GM18520 (cell line): Measurements from ENCODE around the gene DDOST.

Experiments
- ATAC-seq: cut with Tn5 transposase; IDR thresholded peaks from one replicate; pipeline ENCODE4 v1.9.1; 2021; ENCODE audit not compliant: unreplicated experiment

Gene DDOST

GRCh38 chr1:20663365-20663764, 2.2 kb upstream of the DDOST start:
- ATAC-seq = no peak

DNA sequence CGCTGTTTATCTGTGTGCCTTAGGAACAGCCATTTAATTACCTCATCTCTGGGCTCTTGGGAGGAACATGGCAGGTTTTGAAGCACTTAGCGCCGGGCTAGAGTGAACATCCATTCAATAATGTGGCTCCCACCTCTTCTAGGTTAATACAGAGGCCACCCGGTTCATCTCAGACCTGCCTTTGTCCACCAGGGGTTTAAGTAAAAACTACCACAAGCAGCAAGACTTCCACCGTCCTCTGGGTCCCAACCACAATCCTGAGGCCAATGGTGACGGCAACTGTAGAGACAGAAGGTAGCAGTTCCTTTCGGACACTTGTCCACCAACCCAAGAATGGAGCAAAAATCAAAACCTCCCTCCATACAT, 924 bp upstream of the DDOST start:
- ATAC-seq = no peak

GRCh38 chr1:20660847-20661206, 342 bp downstream of the DDOST start:
- ATAC-seq = no peak

DNA sequence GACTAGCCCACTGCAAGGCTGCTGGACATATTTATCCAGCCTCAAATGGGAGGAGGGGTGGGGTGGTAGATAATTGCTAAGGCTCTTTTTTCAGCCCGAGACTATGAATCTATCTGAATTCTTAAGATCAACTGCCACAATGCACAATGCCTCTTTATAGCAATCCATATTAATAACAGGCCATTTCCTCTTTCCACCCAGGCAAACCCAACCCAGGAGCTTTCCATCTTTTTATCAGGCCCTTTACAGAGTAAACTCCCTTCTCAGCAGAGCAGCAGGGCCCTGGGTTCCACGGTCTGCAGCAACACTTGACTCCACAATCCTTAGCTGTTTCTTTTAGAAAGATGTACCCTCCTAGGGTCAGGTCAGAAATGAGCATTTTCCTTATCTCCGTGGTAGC, 806 bp downstream of the DDOST start:
- no peak for ATAC-seq

GRCh38 chr1:20658166-20658915, 2.8 kb downstream of the DDOST start:
- no peak for ATAC-seq

- ATAC-seq = no peak
Observed at GRCh38 chr1:20657024-20657423, 4.1 kb downstream of the DDOST start.

- no peak for ATAC-seq
Observed at GRCh38 chr1:20654104-20654690, 7.0 kb downstream of the DDOST start.

DNA sequence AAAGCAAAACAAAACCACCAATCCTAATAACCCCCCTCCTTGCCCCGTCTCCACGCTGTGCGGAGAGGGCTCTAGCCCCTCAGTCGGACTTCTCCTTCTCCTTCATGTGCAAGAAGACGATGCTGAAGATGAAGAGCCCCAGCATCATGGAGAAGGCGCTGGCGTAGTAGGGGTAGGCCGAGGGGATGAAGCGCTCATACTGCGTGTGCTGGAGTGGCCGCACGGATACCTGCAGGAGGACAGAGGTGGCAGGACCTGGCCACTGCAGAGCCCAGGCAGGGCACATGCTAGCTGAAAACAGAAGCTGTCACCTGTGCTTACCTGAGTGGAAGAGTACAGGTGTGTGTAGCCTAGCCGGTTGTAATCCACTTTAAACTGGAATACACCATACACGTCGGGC, 8.9 kb downstream of the DDOST start:
- no peak for ATAC-seq

DNA sequence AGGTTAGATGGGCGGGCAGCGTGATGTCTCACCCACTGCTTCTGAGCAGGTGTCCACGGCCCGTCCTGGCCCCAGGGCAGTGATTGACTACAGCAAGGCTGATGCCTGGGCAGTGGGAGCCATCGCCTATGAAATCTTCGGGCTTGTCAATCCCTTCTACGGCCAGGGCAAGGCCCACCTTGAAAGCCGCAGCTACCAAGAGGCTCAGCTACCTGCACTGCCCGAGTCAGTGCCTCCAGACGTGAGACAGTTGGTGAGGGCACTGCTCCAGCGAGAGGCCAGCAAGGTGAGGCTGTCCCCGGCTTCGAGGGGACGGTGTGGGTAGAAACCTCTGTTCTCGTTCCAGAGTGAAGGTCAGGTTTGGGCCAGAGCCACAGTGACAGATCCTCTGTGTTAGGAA, 12.2 kb downstream of the DDOST start:
- no peak for ATAC-seq

DNA sequence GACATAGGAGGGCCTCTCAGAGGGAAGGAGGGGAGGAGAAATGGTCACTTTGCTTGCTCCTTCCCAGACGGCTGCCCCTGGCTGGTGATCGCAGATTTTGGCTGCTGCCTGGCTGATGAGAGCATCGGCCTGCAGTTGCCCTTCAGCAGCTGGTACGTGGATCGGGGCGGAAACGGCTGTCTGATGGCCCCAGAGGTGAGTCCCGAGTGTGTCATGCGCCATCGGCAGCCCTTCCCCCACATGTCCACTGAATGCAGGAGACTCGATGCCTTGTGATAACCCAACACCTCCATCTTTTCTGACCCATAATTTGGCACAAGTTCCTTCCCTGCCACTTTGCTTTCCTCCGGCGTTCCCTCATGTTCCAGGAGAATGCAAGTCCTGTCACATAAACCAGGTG, 12.7 kb downstream of the DDOST start:
- no peak for ATAC-seq

DNA sequence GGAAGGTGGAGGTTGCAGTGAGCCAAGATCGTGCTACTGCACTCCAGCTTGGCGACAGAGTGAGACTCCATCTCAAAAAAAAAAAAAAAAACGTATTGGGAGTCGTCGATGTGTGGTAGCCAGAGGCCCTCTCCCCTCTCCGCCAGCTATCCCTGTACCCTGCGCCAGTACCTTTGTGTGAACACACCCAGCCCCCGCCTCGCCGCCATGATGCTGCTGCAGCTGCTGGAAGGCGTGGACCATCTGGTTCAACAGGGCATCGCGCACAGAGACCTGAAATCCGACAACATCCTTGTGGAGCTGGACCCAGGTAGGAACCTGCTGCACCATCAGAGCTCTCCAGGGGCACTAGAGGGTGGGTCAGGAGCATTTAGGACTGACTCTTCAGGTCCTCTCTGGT, 15.8 kb downstream of the DDOST start:
- no peak for ATAC-seq

GRCh38 chr1:20644416-20644815, 16.8 kb downstream of the DDOST start:
- no peak for ATAC-seq

DNA sequence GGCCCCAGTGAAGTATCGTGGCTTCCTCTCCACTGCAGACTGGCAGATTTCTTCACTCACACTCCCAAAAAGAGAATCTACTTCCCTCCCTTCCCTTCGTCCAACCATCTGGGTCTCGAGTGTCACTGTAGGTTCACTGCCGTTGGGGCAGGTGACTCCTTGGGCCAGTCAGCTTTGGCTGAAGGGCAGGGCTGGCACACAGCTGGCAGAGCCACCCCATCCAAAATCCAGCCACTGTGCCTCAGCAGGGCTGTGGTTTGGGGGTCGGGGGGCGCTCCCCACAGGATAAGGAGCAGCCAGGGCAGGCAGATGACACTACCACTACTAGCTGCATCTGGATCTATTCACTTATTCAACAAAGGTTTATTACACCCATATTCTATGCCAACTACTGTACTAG, 18.1 kb downstream of the DDOST start:
- ATAC-seq = no peak

- ATAC-seq = no peak
Observed at GRCh38 chr1:20641975-20642374, 19.2 kb downstream of the DDOST start.

DNA sequence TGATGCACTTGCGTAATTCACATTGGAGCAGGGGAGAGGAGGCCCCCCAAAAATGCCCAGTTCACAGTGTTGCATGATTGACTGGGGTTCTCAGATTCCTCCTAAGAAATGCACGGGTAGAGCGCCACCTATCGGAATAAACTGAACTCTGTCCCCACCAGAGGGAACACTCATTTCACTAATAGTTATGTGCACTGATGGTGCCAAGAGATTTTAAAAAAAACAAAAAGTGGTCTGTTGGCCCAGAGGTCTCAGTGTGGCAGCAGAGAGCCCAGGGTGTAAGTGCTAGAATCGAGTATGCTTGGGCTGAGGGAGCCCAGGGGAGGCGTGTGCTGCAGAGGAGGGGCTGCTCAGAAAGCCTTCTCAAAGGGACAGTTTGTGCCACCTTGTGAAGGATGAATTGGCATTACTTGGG, 21.0 kb downstream of the DDOST start:
- ATAC-seq = no peak

DNA sequence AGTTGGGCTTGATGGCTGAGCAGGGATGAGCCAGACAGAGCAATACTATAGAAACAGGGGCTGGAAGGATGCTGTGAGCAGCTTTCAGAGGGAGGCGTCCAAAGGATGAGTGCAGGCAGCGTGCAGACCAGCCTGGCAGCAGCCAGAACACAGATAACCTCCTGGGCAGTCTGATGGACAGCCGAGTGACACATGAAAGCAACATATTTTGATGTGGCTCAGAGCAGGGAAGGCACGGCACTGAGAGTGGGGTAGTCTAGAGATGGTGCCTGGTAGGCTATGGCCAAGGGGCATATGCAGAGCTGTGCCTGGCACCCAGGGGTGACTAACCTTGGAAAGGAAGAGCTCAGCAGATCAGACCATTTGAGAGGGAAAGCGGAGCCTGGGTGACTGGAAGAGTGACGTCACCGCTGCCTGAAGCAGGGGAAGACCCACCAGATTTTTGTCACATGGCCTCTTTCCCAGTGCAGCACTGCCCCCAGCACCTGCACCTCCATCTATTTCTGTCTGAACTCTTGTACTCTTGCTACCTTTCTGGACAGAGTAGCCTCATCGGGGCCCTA, 24.3 kb downstream of the DDOST start:
- ATAC-seq = no peak

DNA sequence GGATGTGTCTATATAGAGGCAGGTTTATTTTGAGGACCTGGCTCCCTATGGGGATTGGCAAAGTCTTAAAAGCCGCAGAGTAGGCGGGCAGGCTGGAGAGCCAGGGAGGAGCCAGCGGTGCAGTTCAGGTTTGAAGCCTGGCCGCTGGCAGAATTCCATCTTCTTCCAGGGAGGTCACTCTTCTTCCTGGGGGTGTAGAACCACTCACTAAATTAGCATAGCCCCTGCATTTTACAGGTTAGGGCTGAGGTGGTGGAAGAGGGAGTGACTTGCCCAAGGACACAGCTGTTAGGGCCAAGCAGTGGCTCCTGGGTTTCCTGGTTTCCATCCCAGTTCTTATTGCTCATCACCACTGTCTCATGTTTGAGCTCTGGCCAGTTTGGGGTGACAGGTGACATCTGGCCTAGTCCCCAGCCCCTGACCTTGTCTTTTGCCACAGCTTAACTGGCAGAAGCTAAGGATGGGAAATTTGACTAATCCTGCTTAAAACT, 26.5 kb downstream of the DDOST start:
- ATAC-seq = no peak

DNA sequence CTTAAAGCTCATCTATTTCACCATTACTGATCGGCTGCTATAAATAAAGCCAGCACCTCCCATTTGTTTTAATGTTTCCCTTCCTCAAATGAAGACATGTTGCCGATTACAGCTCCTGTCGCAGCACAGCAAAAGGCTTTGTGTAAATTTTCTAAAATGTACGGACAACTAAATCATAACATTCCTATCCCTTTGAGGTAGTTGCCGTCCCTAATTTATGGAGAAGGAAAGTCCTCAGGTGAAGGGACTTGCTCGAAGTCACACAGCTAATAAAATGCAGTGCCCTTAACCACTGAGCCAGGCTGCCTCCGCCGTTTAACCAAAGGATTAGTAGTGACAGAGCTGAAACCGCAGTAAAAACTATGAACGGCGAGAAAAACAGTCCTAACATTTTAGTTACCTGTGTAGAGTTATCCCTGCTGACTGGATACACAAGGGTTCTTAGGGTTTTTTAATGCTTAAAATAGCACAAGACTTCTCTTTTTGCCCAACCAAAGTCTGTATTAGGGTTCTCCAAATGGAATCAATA, 27.0 kb downstream of the DDOST start:
- no peak for ATAC-seq

GRCh38 chr1:20633190-20634064, 27.7 kb downstream of the DDOST start, which contains the start of gene PINK1:
Gene PINK1, plus strand, starts transcription at chr1:20633458. Its CDS starts 91 bp downstream, at chr1:20633549.
- no peak for ATAC-seq

DNA sequence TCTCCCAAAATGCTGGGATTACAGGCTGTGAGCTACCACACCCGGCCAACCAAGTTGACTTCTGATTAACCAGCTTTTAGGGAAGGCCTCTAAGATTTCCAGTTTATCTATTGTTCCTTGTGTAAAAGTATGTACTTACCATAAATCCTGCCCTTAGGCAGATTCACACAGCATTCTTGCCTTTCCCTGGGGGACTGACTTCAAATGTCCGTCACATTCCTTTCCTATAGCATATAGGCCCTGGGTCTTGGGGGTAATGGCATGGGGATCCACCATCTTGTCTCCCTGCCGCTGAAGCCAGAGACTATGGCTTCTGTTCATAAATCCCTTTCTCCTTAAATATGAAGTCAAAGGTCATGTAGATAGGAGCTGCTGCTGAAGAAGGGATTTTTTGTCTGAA, 28.8 kb downstream of the DDOST start:
- ATAC-seq = no peak

GRCh38 chr1:20630729-20631128, 30.4 kb downstream of the DDOST start:
- ATAC-seq = no peak
